Dendritic cell treated with granulocyte-macrophage colony-stimulating factor and Interleukin-4, amounts not matched to agents 40 ng/mL and 50 ng/mL, for 4 days (primary cell): Measurements from ENCODE around the gene IFNA21.
"Not testable (repeated sequence)": the region's sequence is repeated elsewhere in the genome, so short reads cannot be mapped to it uniquely, and the experiment has no call there.

Source experiments
- H3K27ac Mint-ChIP-seq: one replicate; pipeline ENCODE4 v1.8.0; 2022; ENCODE audit warnings: mild to moderate bottlenecking, mixed read lengths
- H3K27me3 Mint-ChIP-seq: one replicate; pipeline ENCODE4 v1.8.0; 2022; ENCODE audit warnings: mild to moderate bottlenecking, mixed read lengths
- H3K36me3 Mint-ChIP-seq: one replicate; pipeline ENCODE4 v1.8.0; 2022; ENCODE audit warnings: low read depth, mixed read lengths
- H3K4me1 Mint-ChIP-seq: one replicate; pipeline ENCODE4 v1.8.0; 2022; ENCODE audit warnings: low read depth, mixed read lengths
- H3K4me3 Mint-ChIP-seq: one replicate; pipeline ENCODE4 v1.8.0; 2022; ENCODE audit warnings: mild to moderate bottlenecking, moderate library complexity, mixed read lengths
- H3K9me3 Mint-ChIP-seq: one replicate; pipeline ENCODE4 v1.8.0; 2022; ENCODE audit warnings: mixed read lengths
- intact Hi-C: fragments of 100-400 bp; cut with micrococcal nuclease; formaldehyde crosslinking; loops from one replicate; pipeline ENCODE4 v1.15.0; 2022

Gene IFNA21

GRCh38 chr9:21171351-21171750 lies 4.9 kb upstream of the IFNA21 start:
- intact Hi-C loops: no loop called here

GRCh38 chr9:21165516-21165915 lies 944 bp downstream of the IFNA21 start:
- Mint-ChIP-seq H3K27ac (no peak overlapping the region), H3K4me3 (no peak overlapping the region), H3K36me3 (no peaks in the 10 kb centered on the region), H3K4me1 (peaks cover 15% of the 10 kb centered on the region), H3K27me3 (no peaks in the 10 kb centered on the region), H3K9me3 (no peaks in the 10 kb centered on the region)
- intact Hi-C loops: no loop called here

More at GRCh38 chr9:21171351-21171750, 4.9 kb upstream of the IFNA21 start:
- Mint-ChIP-seq H3K27ac (no peak overlapping the region), H3K4me1 (peaks cover 9% of the 10 kb centered on the region), H3K36me3 (no peaks in the 10 kb centered on the region), H3K27me3 (no peaks in the 10 kb centered on the region), H3K9me3 (no peaks in the 10 kb centered on the region), H3K4me3 (no peak overlapping the region)

GRCh38 chr9:21160178-21160577 lies 6.3 kb downstream of the IFNA21 start:
- intact Hi-C loops: no loop called here
- Mint-ChIP-seq H3K4me1 (peaks cover 14% of the 10 kb centered on the region), H3K27me3 (no peaks in the 10 kb centered on the region), H3K9me3 (no peaks in the 10 kb centered on the region), H3K27ac (no peak overlapping the region), H3K4me3 (no peak overlapping the region), H3K36me3 (no peaks in the 10 kb centered on the region)

GRCh38 chr9:21155501-21155900 lies 11.0 kb downstream of the IFNA21 start:
- H3K36me3 Mint-ChIP-seq: no peaks in the 10 kb centered on the region
- no peaks in the 10 kb centered on the region for H3K9me3 Mint-ChIP-seq
- no peaks in the 10 kb centered on the region for H3K27me3 Mint-ChIP-seq
- peaks cover 27% of the 10 kb centered on the region for H3K4me1 Mint-ChIP-seq
- H3K27ac Mint-ChIP-seq: no peak overlapping the region
- intact Hi-C loops: no loop called here
- H3K4me3 Mint-ChIP-seq: no peak overlapping the region

- Mint-ChIP-seq H3K4me3 (no peak overlapping the region), H3K27ac (no peak overlapping the region), H3K27me3 (peaks cover 2% of the 10 kb centered on the region), H3K4me1 (peaks cover 19% of the 10 kb centered on the region), H3K9me3 (peaks cover 13% of the 10 kb centered on the region), H3K36me3 (no peaks in the 10 kb centered on the region)
- intact Hi-C loops: no loop called here
Measured at GRCh38 chr9:21154018-21154608, 12.3 kb downstream of the IFNA21 start.

GRCh38 chr9:21153336-21154017 lies 13.0 kb downstream of the IFNA21 start:
- peaks cover 2% of the 10 kb centered on the region for H3K27me3 Mint-ChIP-seq
- no peak overlapping the region for H3K4me3 Mint-ChIP-seq
- no peaks in the 10 kb centered on the region for H3K36me3 Mint-ChIP-seq
- intact Hi-C loops: no loop called here
- H3K9me3 Mint-ChIP-seq: peaks cover 19% of the 10 kb centered on the region
- no peak overlapping the region for H3K27ac Mint-ChIP-seq
- H3K4me1 Mint-ChIP-seq: peaks cover 19% of the 10 kb centered on the region

GRCh38 chr9:21144603-21145002 lies 21.9 kb downstream of the IFNA21 start:
- intact Hi-C loops: no loop called here
- H3K4me1 Mint-ChIP-seq: peaks cover 17% of the 10 kb centered on the region
- H3K36me3 Mint-ChIP-seq: no peaks in the 10 kb centered on the region
- no peaks in the 10 kb centered on the region for H3K27me3 Mint-ChIP-seq
- peaks cover 25% of the 10 kb centered on the region for H3K9me3 Mint-ChIP-seq
- H3K4me3 Mint-ChIP-seq: peak overlapping the region; percentile 24
- peak overlapping the region; percentile 51 for H3K27ac Mint-ChIP-seq

GRCh38 chr9:21141427-21141882 lies 25.0 kb downstream of the IFNA21 start, which contains the start of gene IFNW1:
IFNW1 (minus strand) TSS chr9:21141832; CDS start chr9:21141570, 262 bp downstream.
- no peaks in the 10 kb centered on the region for H3K27me3 Mint-ChIP-seq

GRCh38 chr9:21137020-21137419 lies 29.4 kb downstream of the IFNA21 start:
- H3K4me1 Mint-ChIP-seq: peaks cover 7% of the 10 kb centered on the region
- H3K27me3 Mint-ChIP-seq: no peaks in the 10 kb centered on the region
- H3K9me3 Mint-ChIP-seq: no peaks in the 10 kb centered on the region
- H3K36me3 Mint-ChIP-seq: no peaks in the 10 kb centered on the region
- intact Hi-C loops: no loop called here
- no peak overlapping the region for H3K4me3 Mint-ChIP-seq
- no peak overlapping the region for H3K27ac Mint-ChIP-seq

More at GRCh38 chr9:21141427-21141882, 25.0 kb downstream of the IFNA21 start, which contains the start of gene IFNW1:
- peaks cover 20% of the 10 kb centered on the region for H3K4me1 Mint-ChIP-seq
- H3K4me3 Mint-ChIP-seq: no peak within 1 kb of the TSS
- no peak within 1 kb of the TSS for H3K27ac Mint-ChIP-seq
- no peaks in the 10 kb centered on the region for H3K36me3 Mint-ChIP-seq
- intact Hi-C loops: no loop called here
- H3K9me3 Mint-ChIP-seq: no peaks in the 10 kb centered on the region

GRCh38 chr9:21135736-21136135 lies 30.7 kb downstream of the IFNA21 start:
- no peaks in the 10 kb centered on the region for H3K9me3 Mint-ChIP-seq
- H3K27ac Mint-ChIP-seq: no peak overlapping the region
- no peak overlapping the region for H3K4me3 Mint-ChIP-seq
- no peaks in the 10 kb centered on the region for H3K36me3 Mint-ChIP-seq
- peaks cover 7% of the 10 kb centered on the region for H3K4me1 Mint-ChIP-seq
- H3K27me3 Mint-ChIP-seq: no peaks in the 10 kb centered on the region
- intact Hi-C loops: no loop called here

GRCh38 chr9:21128186-21128585 lies 38.3 kb downstream of the IFNA21 start:
- H3K27me3 Mint-ChIP-seq, H3K36me3 Mint-ChIP-seq, intact Hi-C loops, H3K27ac Mint-ChIP-seq, H3K4me1 Mint-ChIP-seq, H3K4me3 Mint-ChIP-seq: not testable (repeated sequence)
- peaks cover 18% of the 10 kb centered on the region for H3K9me3 Mint-ChIP-seq

- Mint-ChIP-seq H3K27ac (no peak overlapping the region), H3K4me3 (no peak overlapping the region), H3K9me3 (peaks cover 10% of the 10 kb centered on the region), H3K36me3 (no peaks in the 10 kb centered on the region), H3K27me3 (peaks cover 1% of the 10 kb centered on the region), H3K4me1 (peaks cover 23% of the 10 kb centered on the region)
- intact Hi-C loops: no loop called here
Measured at GRCh38 chr9:21121595-21122251, 44.7 kb downstream of the IFNA21 start.

GRCh38 chr9:21121079-21121478 lies 45.4 kb downstream of the IFNA21 start:
- Mint-ChIP-seq H3K9me3 (peaks cover 10% of the 10 kb centered on the region), H3K4me1 (peaks cover 23% of the 10 kb centered on the region), H3K36me3 (no peaks in the 10 kb centered on the region), H3K27ac (no peak overlapping the region), H3K4me3 (no peak overlapping the region), H3K27me3 (no peaks in the 10 kb centered on the region)
- intact Hi-C loops: no loop called here

GRCh38 chr9:21119093-21119770 lies 47.2 kb downstream of the IFNA21 start:
- Mint-ChIP-seq H3K27ac (no peak overlapping the region), H3K9me3 (peaks cover 4% of the 10 kb centered on the region), H3K4me1 (peaks cover 20% of the 10 kb centered on the region), H3K4me3 (no peak overlapping the region), H3K27me3 (no peaks in the 10 kb centered on the region), H3K36me3 (no peaks in the 10 kb centered on the region)
- intact Hi-C loops: loop anchor here (10.0 kb wide), 1 partner anchor 494 kb away; the partner anchor contains the start of gene MLLT3
